Fibroblast of skin of scalp (primary cell): ENCODE measurements around the gene PRSS2.

Source experiments
- DNase-seq: peaks from one replicate; pipeline ENCODE4 v3.0.0-alpha.2; 2013

Gene PRSS2

DNA sequence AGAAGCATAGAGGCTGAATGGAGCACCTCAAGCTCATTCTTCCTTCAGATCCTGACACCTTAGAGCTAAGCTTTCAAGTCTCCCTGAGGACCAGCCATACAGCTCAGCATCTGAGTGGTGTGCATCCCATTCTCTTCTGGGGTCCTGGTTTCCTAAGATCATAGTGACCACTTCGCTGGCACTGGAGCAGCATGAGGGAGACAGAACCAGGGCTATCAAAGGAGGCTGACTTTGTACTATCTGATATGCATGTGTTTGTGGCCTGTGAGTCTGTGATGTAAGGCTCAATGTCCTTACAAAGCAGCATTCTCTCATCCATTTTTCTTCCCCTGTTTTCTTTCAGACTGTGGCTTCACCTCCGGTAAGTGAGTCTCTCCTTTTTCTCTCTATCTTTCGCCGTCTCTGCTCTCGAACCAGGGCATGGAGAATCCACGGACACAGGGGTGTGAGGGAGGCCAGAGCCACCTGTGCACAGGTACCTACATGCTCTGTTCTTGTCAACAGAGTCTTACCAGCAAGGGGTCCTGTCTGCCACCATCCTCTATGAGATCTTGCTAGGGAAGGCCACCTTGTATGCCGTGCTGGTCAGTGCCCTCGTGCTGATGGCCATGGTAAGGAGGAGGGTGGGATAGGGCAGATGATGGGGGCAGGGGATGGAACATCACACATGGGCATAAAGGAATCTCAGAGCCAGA is 31.0 kb downstream of the PRSS2 start:
- no peak for DNase-seq

DNA sequence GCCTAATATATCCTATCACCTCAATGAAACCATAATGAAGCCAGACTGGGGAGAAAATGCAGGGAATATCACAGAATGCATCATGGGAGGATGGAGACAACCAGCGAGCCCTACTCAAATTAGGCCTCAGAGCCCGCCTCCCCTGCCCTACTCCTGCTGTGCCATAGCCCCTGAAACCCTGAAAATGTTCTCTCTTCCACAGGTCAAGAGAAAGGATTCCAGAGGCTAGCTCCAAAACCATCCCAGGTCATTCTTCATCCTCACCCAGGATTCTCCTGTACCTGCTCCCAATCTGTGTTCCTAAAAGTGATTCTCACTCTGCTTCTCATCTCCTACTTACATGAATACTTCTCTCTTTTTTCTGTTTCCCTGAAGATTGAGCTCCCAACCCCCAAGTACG is 31.5 kb downstream of the PRSS2 start:
- DNase-seq = no peak

- DNase-seq = no peak
These were observed 33.1 kb downstream of the PRSS2 start for GRCh38 chr7:142803901-142804300.

- DNase-seq = no peak
These were observed 34.0 kb downstream of the PRSS2 start for GRCh38 chr7:142804728-142805207.

DNA sequence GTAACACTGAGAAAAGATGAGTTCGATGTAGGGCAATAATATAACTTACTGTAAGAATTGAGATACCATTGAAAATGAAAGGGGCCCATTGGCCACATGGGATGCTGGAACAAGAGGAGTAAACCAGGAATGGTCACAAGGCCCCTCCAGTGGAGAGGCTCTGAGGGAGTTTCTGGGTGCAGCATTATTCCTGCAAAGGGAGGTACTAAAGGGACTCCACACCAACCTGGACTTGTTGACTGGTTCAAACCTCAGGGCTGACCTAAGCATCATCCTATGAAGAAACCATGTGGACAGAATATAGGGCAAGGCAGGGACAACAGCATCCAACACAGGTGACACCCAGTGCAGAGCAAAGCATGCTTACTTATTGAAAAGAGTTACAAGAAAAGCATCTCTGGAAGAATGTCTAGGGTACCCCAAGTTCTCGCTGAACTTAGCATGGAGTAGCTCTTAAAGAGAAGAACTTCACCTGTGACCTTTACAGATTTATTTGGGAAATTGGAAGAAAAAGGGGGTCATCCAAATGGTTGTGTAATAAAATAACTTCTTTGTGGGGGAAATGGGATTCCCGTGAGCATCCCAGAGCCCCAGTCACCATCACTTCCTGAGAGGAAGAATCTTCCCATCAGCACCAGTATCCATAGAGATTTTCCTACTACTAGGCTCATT is 34.7 kb downstream of the PRSS2 start:
- DNase-seq = no peak

GRCh38 chr7:142806022-142806356 is 35.2 kb downstream of the PRSS2 start:
- no peak for DNase-seq

DNA sequence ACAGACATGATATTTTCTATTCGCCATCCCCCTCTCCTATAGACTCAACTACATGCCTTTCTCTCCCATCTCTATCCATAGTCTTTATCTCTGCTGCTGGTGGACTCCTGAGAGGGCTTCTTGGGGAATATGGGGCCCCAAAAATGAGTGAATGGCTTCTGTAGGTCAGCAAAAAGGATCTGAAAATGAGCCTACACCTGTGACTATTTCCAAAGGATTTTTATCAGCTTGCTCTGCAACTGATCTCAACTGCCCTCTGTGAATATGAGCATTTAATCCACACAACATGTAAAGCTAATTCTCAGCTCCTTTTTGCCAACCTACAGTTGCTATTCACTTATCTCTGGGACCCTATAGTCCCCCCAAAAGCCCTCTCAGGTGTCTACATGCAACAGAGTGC is 36.2 kb downstream of the PRSS2 start:
- DNase-seq = no peak

DNA sequence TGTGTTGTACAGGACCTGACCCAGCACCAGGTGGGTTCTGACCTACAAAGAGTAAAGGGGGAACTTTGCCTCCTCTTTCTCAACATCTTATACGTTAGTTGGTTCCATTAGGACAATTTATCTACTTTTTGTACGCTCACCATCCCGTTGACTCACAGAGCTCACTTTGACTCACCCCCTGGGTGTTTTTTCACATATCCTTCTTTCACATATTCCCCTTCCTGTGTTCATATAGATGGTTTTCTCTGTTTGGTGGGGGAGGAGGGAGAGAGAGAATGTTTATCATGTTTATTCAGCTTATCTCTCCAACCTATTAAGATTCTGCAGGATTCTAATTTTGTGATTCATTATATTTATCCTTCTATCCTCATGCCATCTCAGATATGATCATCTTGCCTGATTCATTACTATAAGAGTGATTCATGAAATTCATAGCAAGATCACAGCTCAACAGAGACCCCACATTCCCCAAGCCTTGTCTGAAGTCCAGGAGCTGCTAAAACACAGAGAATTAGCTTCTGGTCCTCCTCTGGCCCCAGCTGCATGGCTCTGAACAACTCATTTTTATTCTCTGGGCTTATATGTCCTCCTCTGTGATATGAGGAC is 37.2 kb downstream of the PRSS2 start:
- peak; percentile 36 for DNase-seq

GRCh38 chr7:142808461-142808801 is 37.7 kb downstream of the PRSS2 start:
- no peak for DNase-seq

GRCh38 chr7:142808802-142809583 is 38.2 kb downstream of the PRSS2 start:
- no peak for DNase-seq

GRCh38 chr7:142809671-142810070 is 38.9 kb downstream of the PRSS2 start:
- no peak for DNase-seq

DNA sequence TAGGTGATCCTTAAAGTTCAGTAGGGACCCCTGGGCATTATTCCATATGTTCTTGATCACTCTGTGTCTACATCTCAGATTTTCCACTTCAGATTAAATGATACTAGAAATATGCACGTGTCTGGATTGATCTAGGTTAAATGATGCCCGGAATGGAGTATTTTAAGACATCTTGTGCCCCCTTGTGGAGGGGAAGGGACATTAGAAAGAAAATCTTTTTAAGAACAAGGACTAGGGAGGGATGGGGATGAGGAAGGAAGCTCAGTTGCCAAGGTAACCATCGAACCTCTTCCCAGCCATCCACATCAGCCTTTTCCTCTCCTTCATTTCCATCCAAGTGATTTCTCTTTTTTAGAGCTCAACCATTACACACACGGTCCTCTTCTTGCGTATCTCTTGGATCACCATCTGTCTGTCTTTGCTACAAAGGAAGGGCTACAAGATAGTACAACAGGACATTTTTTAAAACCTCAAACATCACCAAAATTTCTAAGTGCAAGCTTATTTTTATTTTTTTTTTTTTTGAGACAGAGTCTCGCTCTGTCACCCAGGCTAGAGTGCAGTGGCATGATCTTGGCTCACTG is 40.5 kb downstream of the PRSS2 start:
- DNase-seq = peak; percentile 61

DNA sequence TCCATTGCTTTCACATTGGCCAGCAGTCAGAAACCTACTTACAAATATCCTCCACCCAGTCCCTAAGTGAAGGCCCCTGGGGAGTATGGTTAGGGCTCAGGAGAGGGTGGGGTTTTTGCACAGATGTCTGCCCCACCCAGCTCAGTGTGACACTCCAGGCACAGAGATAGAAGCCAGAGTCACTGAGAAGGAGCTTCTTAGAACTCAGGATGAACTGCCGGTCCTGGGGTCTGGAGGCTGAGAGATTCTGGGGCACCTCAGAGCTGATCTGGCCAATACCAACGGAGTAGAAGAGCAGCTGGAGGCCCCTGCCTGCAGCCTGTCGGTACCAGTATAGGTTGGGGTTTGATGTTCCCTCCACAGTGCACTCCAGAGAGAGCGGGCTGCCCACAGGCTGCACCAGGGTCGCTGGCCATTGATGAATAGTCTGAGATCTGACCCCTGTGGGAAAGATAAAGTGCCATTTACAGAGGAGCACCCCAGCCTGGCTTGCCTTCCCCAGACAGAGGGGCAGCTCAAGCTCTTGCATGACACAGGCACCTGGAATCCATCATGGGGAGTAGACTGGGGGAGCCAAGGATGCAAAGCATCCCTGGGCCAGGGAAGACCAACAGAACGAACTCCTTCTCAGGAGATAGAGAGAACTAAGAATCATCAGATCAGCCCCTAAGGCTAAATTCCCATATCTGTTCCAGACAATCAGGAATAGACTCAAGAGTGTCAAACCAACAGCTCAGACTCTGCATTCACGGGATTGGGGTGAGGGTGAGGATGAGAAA is 41.9 kb downstream of the PRSS2 start:
- DNase-seq = peak; percentile 23

- peak; percentile 78 for DNase-seq
These were observed 42.5 kb downstream of the PRSS2 start for GRCh38 chr7:142813226-142813625.

GRCh38 chr7:142813699-142814098 is 42.9 kb downstream of the PRSS2 start:
- no peak for DNase-seq

DNA sequence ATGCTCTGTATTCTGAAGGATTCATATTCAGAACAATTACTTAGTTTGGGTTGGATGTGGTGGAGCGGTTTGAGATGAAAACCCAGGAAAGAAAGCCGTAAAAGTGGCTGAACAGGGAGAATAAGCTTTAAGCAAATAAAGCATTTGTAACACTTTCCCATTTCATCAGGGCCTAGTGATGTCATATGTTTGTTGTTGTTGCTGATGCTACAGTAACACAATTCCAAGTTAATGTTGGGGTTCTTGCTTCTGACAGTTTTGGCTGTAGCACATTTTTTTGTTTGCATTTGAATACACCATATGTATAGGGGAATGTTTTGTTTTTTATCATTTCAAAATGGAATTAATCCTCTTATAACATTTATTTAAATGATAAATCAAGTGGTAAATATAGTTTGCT is 43.7 kb downstream of the PRSS2 start:
- no peak for DNase-seq

DNA sequence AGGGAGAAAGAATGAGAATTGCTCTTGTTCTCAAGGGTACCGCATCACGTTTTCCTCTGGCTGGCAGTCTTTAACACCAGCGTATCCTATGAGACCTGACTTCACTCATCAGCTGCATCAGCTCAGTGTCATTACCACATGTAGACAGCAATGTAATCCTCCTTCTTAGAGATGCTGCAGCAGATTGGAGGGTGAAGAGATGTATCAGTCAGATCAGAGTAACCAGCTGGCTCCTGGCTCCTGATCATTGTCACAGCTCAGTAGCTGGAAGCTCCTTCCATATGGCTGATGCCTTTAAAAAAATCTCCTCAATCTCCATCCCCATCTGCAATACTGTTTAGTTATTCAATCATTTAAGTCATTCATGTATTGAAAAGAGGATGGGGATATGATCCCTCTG is 44.4 kb downstream of the PRSS2 start:
- DNase-seq = no peak

GRCh38 chr7:142817506-142817905 is 46.7 kb downstream of the PRSS2 start:
- DNase-seq = no peak

- no peak for DNase-seq
These were observed 48.8 kb downstream of the PRSS2 start for GRCh38 chr7:142819530-142819929.

GRCh38 chr7:142822714-142823113 is 51.9 kb downstream of the PRSS2 start:
- DNase-seq = no peak
